GM18868 (cell line): ENCODE data around the gene CELF1.
"Not testable (repeated sequence)": the region's sequence is repeated elsewhere in the genome, so short reads cannot be mapped to it uniquely, and the experiment has no call there.

Experiments
- ATAC-seq: cut with Tn5 transposase; IDR thresholded peaks from one replicate; pipeline ENCODE4 v1.9.1; 2021; ENCODE audit warnings: mild to moderate bottlenecking, moderate library complexity; ENCODE audit not compliant: unreplicated experiment

The CELF1 gene

DNA sequence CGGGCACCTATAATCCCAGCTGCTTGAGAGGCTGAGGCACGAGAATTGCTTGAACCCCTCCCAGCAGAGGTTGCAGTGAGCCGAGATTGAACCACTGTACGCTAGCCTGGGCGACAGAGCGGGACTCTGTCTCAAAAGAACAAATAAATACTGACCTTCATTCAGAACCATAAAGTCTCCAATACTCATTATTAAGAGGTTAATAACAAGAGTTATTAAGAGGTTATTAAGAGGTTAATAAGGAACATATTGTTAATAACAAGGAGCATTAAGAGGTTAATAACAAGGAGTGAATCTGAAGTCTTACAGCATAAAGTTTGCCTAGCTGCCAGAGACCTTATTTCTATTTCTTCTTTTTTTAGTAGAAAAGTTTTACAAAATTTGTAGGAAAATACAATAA, 7.6 kb downstream of the CELF1 start:
- ATAC-seq: no peak

- ATAC-seq: no peak
These were observed 11.9 kb downstream of the CELF1 start for GRCh38 chr11:47541070-47541469.

DNA sequence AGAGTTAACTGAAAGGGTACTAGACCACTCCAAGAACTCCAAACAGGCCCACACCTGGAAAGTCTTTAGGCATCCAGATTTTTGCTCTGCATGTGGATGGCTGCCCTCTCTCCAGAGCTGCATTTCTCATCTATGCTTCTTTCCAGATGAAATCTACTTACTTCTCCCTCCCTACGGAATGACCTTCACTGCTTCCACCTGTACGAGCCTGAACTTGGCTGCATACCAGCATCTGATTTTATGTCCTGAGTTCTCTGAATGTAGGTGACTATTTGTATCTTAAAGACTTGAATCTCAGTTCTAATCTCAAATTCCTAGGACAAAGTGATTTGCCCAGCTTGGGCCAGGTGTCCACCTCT, 13.3 kb downstream of the CELF1 start:
- ATAC-seq: no peak

DNA sequence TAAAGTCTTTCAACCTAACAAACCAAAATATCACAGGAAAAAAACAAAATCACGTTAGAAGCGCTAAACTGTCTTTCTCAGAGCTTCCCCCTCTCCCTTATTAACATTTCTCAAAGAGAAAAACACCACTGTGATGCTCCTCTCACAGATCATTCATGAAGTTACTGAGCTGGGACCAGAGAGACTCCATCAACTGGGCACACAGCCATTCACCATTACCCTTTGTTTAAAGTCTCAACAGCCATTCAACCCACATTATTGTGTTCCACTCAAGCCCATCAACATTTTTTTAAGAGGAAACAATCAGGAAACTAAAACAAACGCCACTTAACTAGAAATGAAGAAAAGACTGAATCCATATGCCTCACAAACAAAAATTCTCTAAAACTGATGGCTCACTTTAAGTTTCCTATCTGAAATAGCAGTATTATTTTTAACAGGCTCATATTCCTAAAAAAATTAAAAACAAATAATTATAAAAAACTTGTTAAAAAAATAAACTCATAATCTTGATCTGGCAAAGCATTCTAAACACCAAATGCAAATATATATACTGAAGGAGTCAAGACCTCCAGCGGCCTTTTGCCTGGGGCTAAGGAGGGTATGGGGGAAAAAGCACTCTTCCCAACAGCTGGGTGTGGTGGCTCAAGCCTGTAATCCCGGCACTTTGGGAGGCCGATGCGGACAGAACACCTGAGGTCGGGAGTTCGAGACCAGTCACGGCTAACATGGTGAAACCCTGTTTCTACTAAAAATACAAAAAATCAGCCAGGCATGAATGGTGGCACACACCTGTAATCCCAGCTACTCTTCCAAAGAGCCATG, 14.0 kb downstream of the CELF1 start:
- ATAC-seq: no peak

- ATAC-seq: no peak
These were observed 16.0 kb downstream of the CELF1 start for GRCh38 chr11:47536915-47537314.

DNA sequence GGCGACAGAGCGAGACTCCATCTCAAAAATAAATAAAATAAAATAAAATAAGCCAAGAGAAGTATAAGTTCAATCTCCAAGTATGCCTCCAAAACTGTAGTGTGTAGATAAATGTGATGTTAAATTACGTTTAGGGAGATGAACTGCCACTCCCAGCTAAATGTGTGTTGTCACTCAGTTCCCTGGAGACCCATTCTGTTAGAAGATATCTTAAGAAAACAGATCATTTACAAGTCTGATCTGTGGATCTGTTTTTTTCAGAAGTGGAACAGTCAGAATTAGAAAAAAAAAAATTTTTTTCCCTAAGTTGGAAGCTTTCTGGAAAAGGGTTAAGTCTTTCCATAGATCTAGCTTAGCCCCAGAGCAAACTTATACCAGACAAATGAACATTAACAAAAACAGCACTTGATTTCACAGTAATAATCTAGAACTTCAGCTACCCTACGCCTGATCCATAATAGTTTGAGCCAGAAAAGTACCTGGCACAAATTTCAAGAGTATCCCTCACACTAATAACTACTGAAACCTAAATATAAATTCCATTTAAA, 18.2 kb downstream of the CELF1 start:
- ATAC-seq: no peak

- ATAC-seq: no peak
These were observed 19.2 kb downstream of the CELF1 start for GRCh38 chr11:47533690-47534151.

DNA sequence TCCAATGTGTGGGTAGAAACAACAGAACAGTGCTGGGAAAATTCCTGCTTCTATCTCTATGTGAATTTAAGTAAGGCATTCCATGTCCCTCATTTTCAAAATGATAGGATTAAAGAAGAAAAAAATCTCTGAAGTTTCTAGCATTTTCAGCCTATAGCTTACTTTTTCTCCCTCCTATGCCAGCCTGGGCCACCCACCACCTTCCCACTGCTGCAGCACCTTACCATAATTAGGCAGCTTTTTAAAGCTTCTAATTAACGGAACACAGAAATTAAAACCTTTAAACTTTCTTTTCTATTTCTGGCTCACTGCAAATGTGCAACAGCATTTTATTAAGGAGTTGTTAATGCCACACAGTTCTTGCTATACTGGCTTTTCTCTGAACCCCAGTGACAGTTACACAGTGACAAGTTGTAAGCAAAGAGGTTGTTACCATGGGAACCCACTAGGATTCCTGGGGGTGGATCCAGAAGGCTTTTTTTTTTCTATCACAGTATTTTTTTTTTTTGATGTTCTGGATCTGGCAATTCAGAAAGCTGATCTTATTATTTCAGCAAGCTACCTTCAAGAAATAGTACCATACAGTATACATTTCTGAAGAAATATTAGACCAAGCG, 20.2 kb downstream of the CELF1 start:
- no peak for ATAC-seq

DNA sequence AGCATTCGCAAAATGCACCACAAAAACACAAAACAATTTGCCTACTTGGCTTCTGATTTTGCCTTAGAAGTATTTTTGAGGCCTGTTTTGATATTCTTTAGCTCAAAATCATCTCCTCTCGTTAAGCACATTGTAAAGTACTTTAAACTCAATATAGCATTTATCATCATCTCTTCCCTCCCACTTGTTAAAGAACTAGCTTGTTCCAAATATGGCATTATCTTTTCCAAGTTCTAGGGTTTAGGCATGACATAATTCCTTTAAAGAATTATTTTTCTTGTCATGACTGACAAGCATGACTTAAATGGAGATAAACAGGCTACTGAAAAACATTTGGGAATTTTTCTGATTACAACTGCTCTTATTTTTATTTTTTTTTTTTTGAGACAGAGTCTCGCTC, 21.3 kb downstream of the CELF1 start:
- no peak for ATAC-seq

GRCh38 chr11:47530721-47531120, 22.2 kb downstream of the CELF1 start:
- not testable (repeated sequence) for ATAC-seq

- ATAC-seq: no peak
These were observed 23.0 kb downstream of the CELF1 start for GRCh38 chr11:47529951-47530350.

DNA sequence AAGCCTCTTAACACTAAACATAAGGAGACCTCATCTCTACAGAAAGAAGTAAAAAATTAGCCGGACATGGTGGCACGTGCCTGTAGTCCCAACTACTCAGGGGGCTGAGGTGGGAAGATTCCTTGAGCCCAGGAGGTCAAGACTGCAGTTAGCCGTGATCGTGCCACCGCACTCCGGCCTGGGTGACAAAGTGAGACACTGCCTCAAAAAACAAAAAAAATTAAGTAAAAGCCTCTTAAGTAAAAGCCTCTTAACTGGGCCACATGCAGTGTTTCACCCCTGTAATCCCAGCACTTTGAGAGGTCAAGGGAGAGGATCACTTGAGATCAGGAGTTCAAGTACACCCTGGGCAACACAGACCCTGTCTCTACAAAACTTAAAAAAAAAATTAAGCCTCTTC, 25.7 kb downstream of the CELF1 start:
- no peak for ATAC-seq

DNA sequence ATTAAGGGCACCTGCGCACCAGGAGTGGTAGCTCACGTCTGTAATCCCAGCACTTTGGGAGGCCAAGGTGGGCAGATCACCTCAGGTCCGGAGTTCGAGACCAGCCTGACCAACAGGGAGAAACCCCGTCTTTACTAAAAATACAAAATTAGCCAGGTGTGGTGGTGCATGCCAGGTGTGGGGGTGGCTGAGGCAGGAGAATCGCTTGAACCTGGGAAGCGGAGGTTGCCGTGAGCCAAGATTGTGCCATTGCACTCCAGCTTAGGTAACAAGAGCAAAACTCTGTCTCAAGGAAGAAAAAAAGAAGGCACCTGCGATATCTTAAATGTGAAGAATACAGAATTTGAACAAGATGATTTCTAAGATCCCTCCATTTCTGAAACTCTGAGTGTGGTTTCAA, 26.9 kb downstream of the CELF1 start:
- ATAC-seq: not testable (repeated sequence)

DNA sequence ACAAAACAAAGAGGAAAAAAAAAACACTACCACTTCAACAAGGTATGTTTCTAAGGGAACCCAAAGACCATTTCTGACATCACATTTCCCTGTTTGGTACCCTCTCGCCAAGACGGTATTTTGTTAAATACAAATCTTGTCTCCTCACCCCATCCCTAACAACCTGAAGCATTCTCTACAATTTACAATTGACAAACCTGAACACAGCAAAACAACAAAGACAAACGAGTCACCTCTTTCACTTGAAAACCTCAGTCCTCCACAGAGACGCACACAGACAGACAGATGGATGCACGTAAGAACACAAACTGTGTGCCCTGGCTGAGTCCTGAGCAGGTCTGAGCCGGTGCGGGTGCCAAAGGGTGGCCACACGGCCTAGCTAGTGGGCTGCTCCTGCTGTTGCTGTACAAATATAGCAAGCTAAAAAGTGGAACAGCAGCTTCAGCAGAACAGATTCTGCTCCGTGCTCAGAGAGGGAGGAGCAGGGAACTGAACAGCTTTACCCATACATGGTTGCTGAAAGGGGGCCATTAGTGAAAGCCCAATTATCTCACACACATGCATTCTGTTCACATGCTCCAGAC, 28.5 kb downstream of the CELF1 start:
- ATAC-seq: peak; percentile 34

- peak; percentile 78 for ATAC-seq
These were observed 29.3 kb downstream of the CELF1 start for GRCh38 chr11:47523490-47524225.

GRCh38 chr11:47518212-47518964, 34.5 kb downstream of the CELF1 start:
- no peak for ATAC-seq

DNA sequence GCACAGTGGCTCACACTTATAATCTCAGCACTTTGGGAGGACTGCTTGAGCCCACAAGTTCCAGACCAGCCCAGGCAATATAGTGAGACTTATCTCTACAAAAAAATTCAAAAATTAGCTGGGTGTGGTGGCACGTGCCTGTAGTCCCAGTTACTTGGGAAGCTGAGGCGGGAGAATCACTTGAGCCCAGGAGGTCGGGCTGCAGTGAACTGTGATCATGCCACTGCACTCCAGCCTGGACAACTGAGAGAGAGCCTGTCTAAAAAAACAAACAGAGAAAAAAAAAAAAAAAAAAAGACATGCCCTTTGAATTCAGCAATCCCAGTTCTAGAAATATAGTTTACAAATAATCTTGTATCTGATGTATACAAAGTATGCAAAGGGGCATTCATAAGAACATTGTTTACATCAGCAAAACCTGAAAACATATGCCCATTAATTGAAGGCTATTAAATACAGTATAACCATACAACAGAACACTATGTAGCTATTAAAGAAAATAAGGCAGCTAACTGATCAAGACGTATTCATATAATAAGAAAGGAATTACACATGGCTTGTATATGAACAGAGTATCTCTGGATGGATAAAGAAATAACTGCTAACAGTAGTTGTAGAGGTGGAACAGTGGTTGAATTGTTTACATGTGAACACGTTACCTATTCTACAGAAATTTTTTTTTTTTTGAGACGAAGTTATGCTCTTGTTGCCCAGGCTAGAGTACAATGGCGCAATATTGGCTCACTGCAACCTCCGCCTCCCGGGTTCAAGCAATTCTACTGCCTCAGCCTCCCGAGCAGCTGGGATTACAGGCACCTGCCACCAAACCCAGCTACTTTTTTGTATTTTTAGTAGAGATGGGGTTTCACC, 35.7 kb downstream of the CELF1 start:
- ATAC-seq: no peak

GRCh38 chr11:47516155-47516554, 36.8 kb downstream of the CELF1 start:
- ATAC-seq: no peak

- peak; percentile 64 for ATAC-seq
These were observed 37.9 kb downstream of the CELF1 start for GRCh38 chr11:47514825-47515647.
